K562 (cell line): Measurements from ENCODE around the gene GABPB1. TPM values are rescaled to one million over a fixed set of nuclear protein-coding genes. Genes with fewer than 3 reads are reported as not detected.

Experiments used
- ARHGAP35 ChIP-seq: fragments of 450-650 bp; IDR thresholded peaks from 2 replicates; pipeline ENCODE4 v1.6.1; 2018; ENCODE audit not compliant: partially characterized antibody
- CEBPZ ChIP-seq: fragments of 150-350 bp; IDR thresholded peaks from 2 replicates; pipeline ENCODE4 v1.6.1; 2014; ENCODE audit warnings: low read depth, mild to moderate bottlenecking, low read length, borderline replicate concordance
- ELF1 ChIP-seq: fragments of 200-800 bp; sonication (Bioruptor generic); IDR thresholded peaks from 2 replicates; pipeline ENCODE4 v1.6.1; 2016; ENCODE audit warnings: missing genetic modification characterization, missing compliant biosample characterization
- FOXP4 ChIP-seq: sonication (generic); formaldehyde crosslinking; IDR thresholded peaks from 2 replicates; pipeline ENCODE4 v1.8.0; 2022; ENCODE audit warnings: mild to moderate bottlenecking, missing genetic modification reagents, borderline replicate concordance
- HNRNPH1 ChIP-seq: fragments of 200-400 bp; formaldehyde crosslinking; optimal IDR thresholded peaks from 2 replicates; pipeline ENCODE3; 2017; ENCODE audit warnings: low read depth, mild to moderate bottlenecking, low read length, moderate library complexity
- KDM1A ChIP-seq, 2 experiments: fragments of 450-650 bp; IDR thresholded peaks; 2 replicates each; pipeline ENCODE4 v1.6.1; 2016; ENCODE audit warnings: mild to moderate bottlenecking in 2 of 2
- MECOM ChIP-seq: fragments of 250-450 bp; sonication (Bioruptor Pico); IDR thresholded peaks from 2 replicates; pipeline ENCODE4 v1.8.0; 2022; ENCODE audit warnings: inconsistent platforms
- MNT ChIP-seq, 2 experiments: fragments of 450-650 bp; conservative IDR thresholded peaks; 2 replicates each; pipeline ENCODE4 v1.6.1; 2017; ENCODE audit warnings: mild to moderate bottlenecking in 2 of 2, moderate library complexity in 2 of 2
- SRSF9 ChIP-seq: fragments of 200-400 bp; formaldehyde crosslinking; IDR thresholded peaks from 2 replicates; pipeline ENCODE4 v1.6.1; 2017; ENCODE audit warnings: low read depth, low read length, borderline replicate concordance
- TRIM25 ChIP-seq: fragments of 450-650 bp; IDR thresholded peaks from 2 replicates; pipeline ENCODE4 v1.7.0; 2016; ENCODE audit warnings: borderline replicate concordance
- USF1 ChIP-seq: sonication (generic); formaldehyde crosslinking; IDR thresholded peaks from 2 replicates; pipeline ENCODE4 v1.9.0; 2022; ENCODE audit warnings: mild to moderate bottlenecking, missing genetic modification reagents
- ZNF395 ChIP-seq: fragments of 200-800 bp; sonication (Bioruptor generic); IDR thresholded peaks from 2 replicates; pipeline ENCODE4 v1.6.1; 2017; ENCODE audit warnings: missing genetic modification characterization, missing compliant biosample characterization
- polyA plus RNA-seq, 8 experiments: library from polyadenylated mRNA; depleted of rRNA in 4 of 8; stranded (reverse) in 5 of 8; unstranded in 3 of 8; fragments of >200 nt; fragmentation: Nextera tagmentation in 2 of 8; fragmentation: Illumina TruSeq in 1 of 8; extraction: Ambion mirVana in 2 of 8; extraction: Trizol in 1 of 8; gene quantifications; 2 replicates each; pipeline versions ENCODE4 v1.2.1 to v1.2.3, GENCODE V29; 2011 to 2014; ENCODE audit warnings: inconsistent platforms in 1 of 8, missing spikeins in 1 of 8
- total RNA-seq, 7 experiments: library from RNA; depleted of rRNA in 6 of 7; stranded (reverse); fragments of >200 nt in 6 of 7; fragmentation: Illumina TruSeq in 2 of 7; extraction: Trizol in 2 of 7; gene quantifications; 2 replicates each; pipeline versions ENCODE4 v1.2.1 to v1.2.3, GENCODE V29; 2011 to 2021; ENCODE audit warnings: low replicate concordance in 1 of 7

GABPB1 gene
- total and polyA plus RNA-seq, 9 of the 15 experiments (the other 6 are each of a cell fraction or from before 2014, with no cell fraction given), result 11.8 to 42.3 (median 33.2) TPM

- no peak for TF ChIP-seq CEBPZ
- TF ChIP-seq MNT (conservative IDR thresholded peaks at IDR 0.05), result no peak
- no peak for TF ChIP-seq ZNF395 (CRISPR knock-in tag)
- peak; percentile 38 to 56; a peak in 3 of 4 replicates for TF ChIP-seq KDM1A (IDR thresholded peaks at IDR 0.05)
- TF ChIP-seq FOXP4 (CRISPR knock-in tag), result no peak
- no peak for TF ChIP-seq ARHGAP35
- TF ChIP-seq MECOM (CRISPR knock-in tag), result peak; percentile 34; the same call in 1 of the 2 replicates
- TF ChIP-seq HNRNPH1, result no peak
- no peak for TF ChIP-seq TRIM25
- TF ChIP-seq ELF1 (tag), result no peak
- no peak for TF ChIP-seq USF1 (CRISPR knock-in tag)
- no peak for TF ChIP-seq SRSF9
Measured at GRCh38 chr15:50250760-50251394, 104.1 kb downstream of the GABPB1 start (continued).
